Measurements from ENCODE around the gene PRSS33.

PRSS33 gene

DNA sequence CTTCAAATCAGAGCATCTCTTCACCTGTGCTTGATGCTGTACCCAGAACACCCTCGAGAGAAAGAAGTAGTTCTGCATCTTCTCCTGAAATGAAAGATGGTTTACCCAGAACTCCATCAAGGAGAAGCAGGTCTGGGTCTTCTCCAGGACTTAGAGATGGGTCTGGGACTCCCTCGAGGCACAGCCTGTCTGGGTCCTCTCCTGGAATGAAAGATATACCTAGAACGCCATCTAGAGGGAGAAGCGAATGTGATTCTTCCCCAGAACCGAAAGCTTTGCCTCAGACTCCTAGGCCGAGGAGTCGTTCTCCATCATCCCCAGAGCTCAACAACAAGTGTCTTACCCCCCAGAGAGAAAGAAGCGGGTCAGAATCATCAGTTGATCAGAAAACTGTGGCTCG is 22.6 kb downstream of the PRSS33 start:
- no peak overlapping the region for H3K27ac ChIP-seq (ENCODE audit: low read depth, low read length)
- H3K79me2 ChIP-seq (ENCODE audit: control insufficient read depth, insufficient read depth, low read length, poor library complexity) = no peaks in the 10 kb centered on the region
- no peak overlapping the region for H3K14ac ChIP-seq (ENCODE audit: low read length)
- no peak overlapping the region for H3K18ac ChIP-seq (ENCODE audit: low read length)
- no peak overlapping the region for H2AK5ac ChIP-seq (ENCODE audit: low read length)
- H3K36me3 ChIP-seq (ENCODE audit: control insufficient read depth in 1 of 2, insufficient read depth in 2 of 2, low read length in 2 of 2) = peaks cover 81 to 92% of the 10 kb centered on the region in 2 experiments
- no peak overlapping the region for H3K4me3 ChIP-seq (ENCODE audit: low read depth, low read length)
- no peak overlapping the region for H3K4ac ChIP-seq (ENCODE audit: low read depth, low read length)
- no peaks in the 10 kb centered on the region for H3K4me1 ChIP-seq (ENCODE audit: control insufficient read depth in 1 of 2, insufficient read depth in 2 of 2, low read length in 2 of 2)
- H2BK5ac ChIP-seq (ENCODE audit: low read depth, low read length, poor library complexity) = no peak overlapping the region
- DNase-seq = no peak
- H4K12ac ChIP-seq (ENCODE audit: low read depth, low read length) = no peak overlapping the region
- H3K79me1 ChIP-seq (ENCODE audit: low read length) = no peaks in the 10 kb centered on the region
- no peaks in the 10 kb centered on the region for H3K27me3 ChIP-seq (ENCODE audit: insufficient read depth, low read length)
- no CpG with 5 or more reads among the region's 9 CpGs for WGBS (ENCODE audit: extremely low coverage, insufficient coverage, insufficient read length)
- peaks cover 14% of the 10 kb centered on the region for H3K9me3 ChIP-seq (ENCODE audit: insufficient read depth, low read depth, low read length)
- no peak overlapping the region for H3K9ac ChIP-seq (ENCODE audit: low read length)
- no peak overlapping the region for H3K23ac ChIP-seq (ENCODE audit: low read length)
- H4K91ac ChIP-seq (ENCODE audit: low read depth, low read length) = no peak overlapping the region
- H3K4me2 ChIP-seq (ENCODE audit: low read length) = no peak overlapping the region
- no peak overlapping the region for H2AFZ ChIP-seq (ENCODE audit: insufficient read depth, low read length, poor library complexity)
- H4K8ac ChIP-seq (ENCODE audit: low read depth, low read length) = no peak overlapping the region
- no peak overlapping the region for H2BK120ac ChIP-seq (ENCODE audit: insufficient read depth, low read length, poor library complexity)
- no peak overlapping the region for H2BK12ac ChIP-seq (ENCODE audit: low read length)

DNA sequence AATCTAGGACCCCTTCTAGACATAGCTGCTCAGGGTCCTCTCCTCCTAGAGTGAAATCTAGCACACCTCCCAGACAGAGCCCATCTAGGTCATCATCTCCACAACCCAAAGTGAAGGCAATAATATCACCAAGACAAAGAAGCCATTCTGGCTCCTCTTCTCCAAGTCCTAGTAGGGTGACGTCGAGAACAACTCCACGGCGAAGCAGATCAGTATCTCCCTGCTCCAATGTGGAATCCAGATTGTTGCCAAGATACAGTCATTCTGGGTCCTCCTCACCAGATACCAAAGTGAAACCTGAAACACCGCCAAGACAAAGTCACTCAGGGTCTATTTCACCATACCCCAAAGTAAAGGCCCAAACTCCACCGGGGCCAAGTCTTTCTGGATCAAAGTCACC is 24.2 kb downstream of the PRSS33 start:
- Histone ChIP-seq H2BK120ac (ENCODE audit: insufficient read depth, low read length, poor library complexity) (no peak overlapping the region), H3K27ac (ENCODE audit: low read depth, low read length) (no peak overlapping the region), H2BK5ac (ENCODE audit: low read depth, low read length, poor library complexity) (no peak overlapping the region), H4K12ac (ENCODE audit: low read depth, low read length) (no peak overlapping the region), H3K18ac (ENCODE audit: low read length) (no peak overlapping the region), H3K79me1 (ENCODE audit: low read length) (no peaks in the 10 kb centered on the region), H3K4me1 (ENCODE audit: control insufficient read depth in 1 of 2, insufficient read depth in 2 of 2, low read length in 2 of 2) (no peaks in the 10 kb centered on the region), H3K4me3 (ENCODE audit: low read depth, low read length) (no peak overlapping the region), H3K4ac (ENCODE audit: low read depth, low read length) (no peak overlapping the region), H3K14ac (ENCODE audit: low read length) (no peak overlapping the region), H3K27me3 (ENCODE audit: insufficient read depth, low read length) (no peaks in the 10 kb centered on the region), H3K23ac (ENCODE audit: low read length) (no peak overlapping the region), H3K36me3 (ENCODE audit: control insufficient read depth in 1 of 2, insufficient read depth in 2 of 2, low read length in 2 of 2) (peaks cover 71 to 91% of the 10 kb centered on the region in 2 experiments), H4K91ac (ENCODE audit: low read depth, low read length) (no peak overlapping the region), H3K4me2 (ENCODE audit: low read length) (no peak overlapping the region), H2BK12ac (ENCODE audit: low read length) (no peak overlapping the region), H2AFZ (ENCODE audit: insufficient read depth, low read length, poor library complexity) (no peak overlapping the region), H3K9me3 (ENCODE audit: insufficient read depth, low read depth, low read length) (peaks cover 14% of the 10 kb centered on the region), H2AK5ac (ENCODE audit: low read length) (no peak overlapping the region), H3K79me2 (ENCODE audit: control insufficient read depth, insufficient read depth, low read length, poor library complexity) (no peaks in the 10 kb centered on the region), H3K9ac (ENCODE audit: low read length) (no peak overlapping the region), H4K8ac (ENCODE audit: low read depth, low read length) (no peak overlapping the region)
- WGBS (ENCODE audit: extremely low coverage, insufficient coverage, insufficient read length) = no CpG with 5 or more reads among the region's 6 CpGs
- no peak for DNase-seq

DNA sequence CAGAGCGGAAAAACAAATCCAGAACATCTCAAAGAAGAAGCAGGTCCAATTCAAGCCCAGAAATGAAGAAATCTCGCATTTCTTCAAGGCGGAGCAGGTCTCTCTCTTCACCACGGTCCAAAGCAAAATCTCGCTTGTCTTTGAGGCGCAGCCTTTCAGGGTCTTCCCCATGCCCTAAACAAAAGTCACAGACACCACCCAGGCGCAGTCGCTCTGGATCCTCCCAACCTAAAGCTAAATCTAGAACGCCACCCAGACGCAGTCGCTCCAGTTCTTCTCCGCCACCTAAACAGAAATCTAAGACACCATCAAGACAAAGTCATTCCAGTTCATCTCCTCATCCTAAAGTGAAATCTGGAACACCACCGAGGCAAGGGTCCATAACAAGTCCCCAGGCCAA is 24.6 kb downstream of the PRSS33 start:
- H3K9me3 ChIP-seq (ENCODE audit: insufficient read depth, low read depth, low read length) = peaks cover 14% of the 10 kb centered on the region
- H3K4me3 ChIP-seq (ENCODE audit: low read depth, low read length) = no peak overlapping the region
- no peak overlapping the region for H3K9ac ChIP-seq (ENCODE audit: low read length)
- H3K18ac ChIP-seq (ENCODE audit: low read length) = no peak overlapping the region
- no peak for DNase-seq
- H4K8ac ChIP-seq (ENCODE audit: low read depth, low read length) = no peak overlapping the region
- WGBS (ENCODE audit: extremely low coverage, insufficient coverage, insufficient read length) = no CpG with 5 or more reads among the region's 13 CpGs
- no peak overlapping the region for H3K4me2 ChIP-seq (ENCODE audit: low read length)
- H3K36me3 ChIP-seq (ENCODE audit: control insufficient read depth in 1 of 2, insufficient read depth in 2 of 2, low read length in 2 of 2) = peaks cover 71 to 91% of the 10 kb centered on the region in 2 experiments
- H4K12ac ChIP-seq (ENCODE audit: low read depth, low read length) = no peak overlapping the region
- no peak overlapping the region for H2BK12ac ChIP-seq (ENCODE audit: low read length)
- H2BK120ac ChIP-seq (ENCODE audit: insufficient read depth, low read length, poor library complexity) = no peak overlapping the region
- H2AK5ac ChIP-seq (ENCODE audit: low read length) = no peak overlapping the region
- H3K27ac ChIP-seq (ENCODE audit: low read depth, low read length) = no peak overlapping the region
- no peak overlapping the region for H4K91ac ChIP-seq (ENCODE audit: low read depth, low read length)
- no peaks in the 10 kb centered on the region for H3K79me1 ChIP-seq (ENCODE audit: low read length)
- H3K27me3 ChIP-seq (ENCODE audit: insufficient read depth, low read length) = no peaks in the 10 kb centered on the region
- H3K4me1 ChIP-seq (ENCODE audit: control insufficient read depth in 1 of 2, insufficient read depth in 2 of 2, low read length in 2 of 2) = no peaks in the 10 kb centered on the region
- no peak overlapping the region for H2AFZ ChIP-seq (ENCODE audit: insufficient read depth, low read length, poor library complexity)
- no peak overlapping the region for H3K14ac ChIP-seq (ENCODE audit: low read length)
- H2BK5ac ChIP-seq (ENCODE audit: low read depth, low read length, poor library complexity) = no peak overlapping the region
- no peaks in the 10 kb centered on the region for H3K79me2 ChIP-seq (ENCODE audit: control insufficient read depth, insufficient read depth, low read length, poor library complexity)
- no peak overlapping the region for H3K23ac ChIP-seq (ENCODE audit: low read length)
- no peak overlapping the region for H3K4ac ChIP-seq (ENCODE audit: low read depth, low read length)

DNA sequence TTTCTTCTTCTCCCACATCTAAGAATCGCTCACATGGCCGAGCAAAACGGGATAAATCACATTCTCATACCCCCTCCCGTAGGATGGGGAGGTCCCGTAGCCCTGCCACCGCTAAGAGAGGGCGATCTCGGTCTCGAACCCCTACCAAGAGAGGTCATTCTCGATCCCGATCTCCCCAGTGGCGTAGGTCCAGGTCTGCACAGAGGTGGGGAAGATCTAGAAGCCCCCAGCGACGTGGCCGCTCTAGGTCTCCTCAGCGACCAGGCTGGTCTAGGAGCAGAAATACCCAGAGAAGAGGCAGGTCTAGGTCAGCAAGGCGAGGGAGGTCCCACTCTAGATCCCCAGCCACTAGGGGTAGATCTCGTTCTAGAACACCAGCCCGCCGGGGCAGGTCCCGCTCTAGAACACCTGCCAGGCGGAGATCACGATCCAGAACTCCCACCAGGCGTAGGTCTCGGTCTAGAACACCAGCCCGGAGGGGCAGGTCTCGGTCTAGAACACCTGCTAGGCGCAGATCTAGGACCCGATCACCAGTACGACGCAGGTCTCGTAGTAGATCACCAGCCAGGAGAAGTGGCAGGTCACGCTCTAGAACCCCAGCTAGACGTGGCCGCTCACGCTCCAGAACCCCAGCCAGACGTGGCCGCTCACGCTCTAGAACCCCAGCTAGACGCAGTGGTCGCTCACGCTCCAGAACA is 25.3 kb downstream of the PRSS33 start:
- no peaks in the 10 kb centered on the region for H3K4me1 ChIP-seq (ENCODE audit: control insufficient read depth in 1 of 2, insufficient read depth in 2 of 2, low read length in 2 of 2)
- H3K4ac ChIP-seq (ENCODE audit: low read depth, low read length) = peak overlapping the region; percentile 22
- H3K36me3 ChIP-seq (ENCODE audit: control insufficient read depth in 1 of 2, insufficient read depth in 2 of 2, low read length in 2 of 2) = peaks cover 69 to 91% of the 10 kb centered on the region in 2 experiments
- no peaks in the 10 kb centered on the region for H3K79me1 ChIP-seq (ENCODE audit: low read length)
- H3K23ac ChIP-seq (ENCODE audit: low read length) = no peak overlapping the region
- H3K9me3 ChIP-seq (ENCODE audit: insufficient read depth, low read depth, low read length) = peaks cover 14% of the 10 kb centered on the region
- no peak overlapping the region for H2BK5ac ChIP-seq (ENCODE audit: low read depth, low read length, poor library complexity)
- no peak for DNase-seq
- H4K8ac ChIP-seq (ENCODE audit: low read depth, low read length) = no peak overlapping the region
- H3K27ac ChIP-seq (ENCODE audit: low read depth, low read length) = no peak overlapping the region
- WGBS (ENCODE audit: extremely low coverage, insufficient coverage, insufficient read length) = no CpG with 5 or more reads among the region's 42 CpGs
- no peaks in the 10 kb centered on the region for H3K27me3 ChIP-seq (ENCODE audit: insufficient read depth, low read length)
- H3K9ac ChIP-seq (ENCODE audit: low read length) = no peak overlapping the region
- H3K4me3 ChIP-seq (ENCODE audit: low read depth, low read length) = peak overlapping the region; percentile 14
- no peak overlapping the region for H4K91ac ChIP-seq (ENCODE audit: low read depth, low read length)
- no peak overlapping the region for H2AK5ac ChIP-seq (ENCODE audit: low read length)
- H3K79me2 ChIP-seq (ENCODE audit: control insufficient read depth, insufficient read depth, low read length, poor library complexity) = no peaks in the 10 kb centered on the region
- H2AFZ ChIP-seq (ENCODE audit: insufficient read depth, low read length, poor library complexity) = no peak overlapping the region
- H2BK12ac ChIP-seq (ENCODE audit: low read length) = no peak overlapping the region
- no peak overlapping the region for H4K12ac ChIP-seq (ENCODE audit: low read depth, low read length)
- H2BK120ac ChIP-seq (ENCODE audit: insufficient read depth, low read length, poor library complexity) = no peak overlapping the region
- no peak overlapping the region for H3K4me2 ChIP-seq (ENCODE audit: low read length)
- peak overlapping the region; percentile 11 for H3K18ac ChIP-seq (ENCODE audit: low read length)
- H3K14ac ChIP-seq (ENCODE audit: low read length) = no peak overlapping the region
